ENCODE data around the gene FRAS1.

FRAS1 gene

GRCh38 chr4:78386679-78387078, 329.6 kb downstream of the FRAS1 start:
- no peak for DNase-seq

- DNase-seq: no peak
Measured at GRCh38 chr4:78395642-78396041, 338.5 kb downstream of the FRAS1 start.

GRCh38 chr4:78396613-78397291, 339.6 kb downstream of the FRAS1 start:
- no peak for DNase-seq

GRCh38 chr4:78397292-78397630, 340.1 kb downstream of the FRAS1 start:
- no peak for DNase-seq

GRCh38 chr4:78409612-78410202, 352.6 kb downstream of the FRAS1 start:
- DNase-seq: no peak

GRCh38 chr4:78410225-78410624, 353.1 kb downstream of the FRAS1 start:
- no peak for DNase-seq

GRCh38 chr4:78410676-78411075, 353.6 kb downstream of the FRAS1 start:
- DNase-seq: peak; percentile 4

GRCh38 chr4:78414116-78414515, 357.0 kb downstream of the FRAS1 start:
- DNase-seq: no peak

GRCh38 chr4:78417603-78418002, 360.5 kb downstream of the FRAS1 start:
- no peak for DNase-seq

GRCh38 chr4:78418406-78418805, 361.3 kb downstream of the FRAS1 start:
- no peak for DNase-seq

- DNase-seq: no peak
Measured at GRCh38 chr4:78423790-78424189, 366.7 kb downstream of the FRAS1 start.

- DNase-seq: no peak
Measured at GRCh38 chr4:78424461-78424860, 367.3 kb downstream of the FRAS1 start.

GRCh38 chr4:78426972-78427371, 369.8 kb downstream of the FRAS1 start:
- no peak for DNase-seq

GRCh38 chr4:78428996-78429395, 371.9 kb downstream of the FRAS1 start:
- no peak for DNase-seq

GRCh38 chr4:78432896-78433295, 375.8 kb downstream of the FRAS1 start:
- DNase-seq: peak; percentile 35

- DNase-seq: no peak
Measured at GRCh38 chr4:78437608-78438088, 380.5 kb downstream of the FRAS1 start.

GRCh38 chr4:78439328-78439727, 382.2 kb downstream of the FRAS1 start:
- peak; percentile 13 for DNase-seq

- no peak for DNase-seq
Measured at GRCh38 chr4:78441756-78442155, 384.6 kb downstream of the FRAS1 start.

- DNase-seq: no peak
Measured at GRCh38 chr4:78446619-78447018, 389.5 kb downstream of the FRAS1 start.

GRCh38 chr4:78451407-78451806, 394.3 kb downstream of the FRAS1 start:
- DNase-seq: no peak

- no peak for DNase-seq
Measured at GRCh38 chr4:78454016-78454415, 396.9 kb downstream of the FRAS1 start.

GRCh38 chr4:78457751-78458150, 400.6 kb downstream of the FRAS1 start:
- no peak for DNase-seq

GRCh38 chr4:78459327-78459726, 402.2 kb downstream of the FRAS1 start:
- no peak for DNase-seq

- DNase-seq: no peak
Measured at GRCh38 chr4:78460368-78460767, 403.2 kb downstream of the FRAS1 start.

- DNase-seq: no peak
Measured at GRCh38 chr4:78464265-78464664, 407.1 kb downstream of the FRAS1 start.

Measured in EL (cell line).